Sigmoid colon (tissue), 7 donors: ENCODE results near the gene HIBCH. TPM values are rescaled to one million over a fixed set of nuclear protein-coding genes. Genes with fewer than 3 reads are reported as not detected.
"Not testable (repeated sequence)": the region's sequence is repeated elsewhere in the genome, so short reads cannot be mapped to it uniquely, and the experiment has no call there.

Source experiments
- DNase-seq: peaks from one replicate; pipeline ENCODE4 v3.0.0-alpha.2; 2019
- H3K27ac ChIP-seq, 4 donors: fragments of 200-600 bp; sonication (generic); one replicate each; pipeline ENCODE4 v1.5.1; 2016 to 2019; ENCODE audit warnings: mild to moderate bottlenecking in 1 of 4
- H3K27me3 ChIP-seq, 3 donors: fragments of 200-600 bp; sonication (generic); one replicate each; pipeline ENCODE4 v1.5.1; 2019; ENCODE audit warnings: mild to moderate bottlenecking in 1 of 3
- H3K36me3 ChIP-seq, 4 donors: fragments of 200-600 bp; sonication (generic); one replicate each; pipeline ENCODE4 v1.5.1; 2016 to 2019
- H3K4me1 ChIP-seq, 4 donors: fragments of 200-600 bp; sonication (generic); one replicate each; pipeline ENCODE4 v1.5.1; 2017 to 2019
- H3K4me3 ChIP-seq, 4 donors: fragments of 200-600 bp; sonication (generic); one replicate each; pipeline ENCODE4 v1.5.1; 2017 to 2019; ENCODE audit warnings: mild to moderate bottlenecking in 2 of 4, moderate library complexity in 1 of 4
- H3K9me3 ChIP-seq, 4 donors: fragments of 200-600 bp in 3 of 4; sonication (generic) in 3 of 4; one replicate each; pipeline versions ENCODE4 v1.5.1 to v1.6.1; 2013 to 2019
- CTCF ChIP-seq, 4 experiments: fragments of 450-650 bp in 3 of 4; fragments of 200-600 bp in 1 of 4; IDR thresholded peaks; one replicate each; pipeline ENCODE4 v1.5.1; 2016 to 2019; ENCODE audit warnings: antibody characterized with exemption in 4 of 4, mild to moderate bottlenecking in 3 of 4, moderate library complexity in 2 of 4
- EP300 ChIP-seq, 4 donors: sonication (generic); formaldehyde crosslinking; IDR thresholded peaks; one replicate each; pipeline ENCODE4 v1.6.1; 2017; ENCODE audit warnings: antibody characterized with exemption in 4 of 4
- POLR2A ChIP-seq, 2 donors: fragments of 450-650 bp; IDR thresholded peaks; one replicate each; pipeline ENCODE4 v1.6.1; 2016; ENCODE audit warnings: antibody characterized with exemption in 2 of 2, mild to moderate bottlenecking in 2 of 2, moderate library complexity in 2 of 2
- POLR2AphosphoS5 ChIP-seq, 4 donors: sonication (generic); formaldehyde crosslinking; IDR thresholded peaks; one replicate each; pipeline ENCODE4 v1.6.1; 2017; ENCODE audit warnings: antibody characterized with exemption in 4 of 4
- WGBS, 2 donors: extraction: QIAGEN DNeasy Blood & Tissue Kit; methylation state at CpG; one replicate each; pipeline ENCODE4 v1.1.7; 2013; 5-methylcytosine and 5-hydroxymethylcytosine counted together
- intact Hi-C: fragments of 100-400 bp; cut with DNase I; formaldehyde crosslinking; loops from one replicate; pipeline ENCODE4 v1.15.1; 2023
- polyA plus RNA-seq, 3 donors: library from polyadenylated mRNA; stranded (reverse); fragments of 200-250 nt; gene quantifications; one replicate each; pipeline ENCODE4 v1.2.3, GENCODE V29; 2013
- total RNA-seq, 4 donors: library from RNA; depleted of rRNA; stranded (reverse); fragments of >200 nt; gene quantifications; one replicate each; pipeline ENCODE4 v1.1.0, GENCODE V29; 2016
- donor health status: healthy with polysubstance abuse.
- donor health status: Bipolar disorder and iron deficiency.
- donor health status: healthy.

The HIBCH gene
- total and polyA plus RNA-seq, 7 donors, result 18.1 to 45.8 (median 21.6) TPM

GRCh38 chr2:190277234-190278112, 42.2 kb downstream of the HIBCH start:
- intact Hi-C loops, result no loop called here
- H3K4me1 ChIP-seq, result no peaks in the 10 kb centered on the region
- no peaks in the 10 kb centered on the region for H3K36me3 ChIP-seq
- no peak for TF ChIP-seq EP300 (IDR thresholded peaks at IDR 0.05)
- peak in 2 of 4 experiments; percentile 22 to 32 for TF ChIP-seq CTCF (IDR thresholded peaks at IDR 0.05)
- WGBS, 2 donors, result 42 to 59% methylated on average over 4 of the region's 4 CpGs
- no peaks in the 10 kb centered on the region for H3K27me3 ChIP-seq
- no peak overlapping the region for H3K4me3 ChIP-seq
- H3K9me3 ChIP-seq, result no peaks in the 10 kb centered on the region
- no peak for DNase-seq
- no peak overlapping the region for H3K27ac ChIP-seq

GRCh38 chr2:190272457-190272842, 47.2 kb downstream of the HIBCH start:
- Histone ChIP-seq H3K27me3 (no peaks in the 10 kb centered on the region), H3K27ac (no peak overlapping the region), H3K4me1 (no peaks in the 10 kb centered on the region), H3K4me3 (no peak overlapping the region), H3K36me3 (no peaks in the 10 kb centered on the region), H3K9me3 (no peaks in the 10 kb centered on the region)
- intact Hi-C loops, result no loop called here
- DNase-seq, result no peak
- TF ChIP-seq POLR2AphosphoS5 (IDR thresholded peaks at IDR 0.05), result no peak
- TF ChIP-seq EP300 (IDR thresholded peaks at IDR 0.05), result no peak
- TF ChIP-seq POLR2A (IDR thresholded peaks at IDR 0.05), result no peak
- 48 to 96% methylated on average over 2 of the region's 2 CpGs for WGBS, 2 donors

GRCh38 chr2:190271783-190272456, 47.7 kb downstream of the HIBCH start:
- Histone ChIP-seq H3K4me3 (no peak overlapping the region), H3K27me3 (no peaks in the 10 kb centered on the region), H3K4me1 (no peaks in the 10 kb centered on the region), H3K27ac (no peak overlapping the region), H3K36me3 (no peaks in the 10 kb centered on the region), H3K9me3 (no peaks in the 10 kb centered on the region)
- WGBS, 2 donors, result 82 to 95% methylated on average over 7 of the region's 7 CpGs
- no peak for DNase-seq
- TF ChIP-seq POLR2AphosphoS5 (IDR thresholded peaks at IDR 0.05), result no peak
- no peak for TF ChIP-seq POLR2A (IDR thresholded peaks at IDR 0.05)
- TF ChIP-seq CTCF (IDR thresholded peaks at IDR 0.05), result no peak
- no peak for TF ChIP-seq EP300 (IDR thresholded peaks at IDR 0.05)
- intact Hi-C loops, result no loop called here

- no peak for TF ChIP-seq CTCF (IDR thresholded peaks at IDR 0.05)
- no peak for TF ChIP-seq POLR2A (IDR thresholded peaks at IDR 0.05)
- no peak for TF ChIP-seq POLR2AphosphoS5 (IDR thresholded peaks at IDR 0.05)
- no peak for TF ChIP-seq EP300 (IDR thresholded peaks at IDR 0.05)
- no peaks in the 10 kb centered on the region for H3K9me3 ChIP-seq
- intact Hi-C loops, result no loop called here
- H3K4me1 ChIP-seq, result no peaks in the 10 kb centered on the region
- H3K27ac ChIP-seq, result no peak overlapping the region
- H3K27me3 ChIP-seq, result no peaks in the 10 kb centered on the region
- WGBS, 2 donors, result 87 to 88% methylated on average over 3 of the region's 3 CpGs
- no peak for DNase-seq
- no peak overlapping the region for H3K4me3 ChIP-seq
- H3K36me3 ChIP-seq, result no peaks in the 10 kb centered on the region
These were observed 49.3 kb downstream of the HIBCH start for GRCh38 chr2:190270298-190270697.

- H3K27me3 ChIP-seq, H3K9me3 ChIP-seq, H3K27ac ChIP-seq, intact Hi-C loops, H3K4me3 ChIP-seq, H3K4me1 ChIP-seq, DNase-seq, H3K36me3 ChIP-seq: not testable (repeated sequence)
- 96 to 97% methylated on average over 3 of the region's 3 CpGs for WGBS, 2 donors
These were observed 49.9 kb downstream of the HIBCH start for GRCh38 chr2:190269699-190270098.
